ENCODE results near the gene RPL38. TPM values are rescaled to one million over a fixed set of nuclear protein-coding genes. Genes with fewer than 3 reads are reported as not detected.

Gene RPL38
- total RNA-seq, 3 donors from 2014 or later, result 617 to 705 (median 692) TPM

GRCh38 chr17:74218436-74218835, 15.0 kb downstream of the RPL38 start:
- Histone ChIP-seq H3K9me3 (no peaks in the 10 kb centered on the region), H3K4me1 (ENCODE audit: low read depth) (peaks cover 8% of the 10 kb centered on the region), H3K4me3 (no peak overlapping the region), H3K36me3 (ENCODE audit: low read depth) (no peaks in the 10 kb centered on the region)
- ATAC-seq (no peak), DNase-seq (no peak)
- intact Hi-C loops (cut with DNase I, micrococcal nuclease), result no loop called here
- TF ChIP-seq, protein P1, sequence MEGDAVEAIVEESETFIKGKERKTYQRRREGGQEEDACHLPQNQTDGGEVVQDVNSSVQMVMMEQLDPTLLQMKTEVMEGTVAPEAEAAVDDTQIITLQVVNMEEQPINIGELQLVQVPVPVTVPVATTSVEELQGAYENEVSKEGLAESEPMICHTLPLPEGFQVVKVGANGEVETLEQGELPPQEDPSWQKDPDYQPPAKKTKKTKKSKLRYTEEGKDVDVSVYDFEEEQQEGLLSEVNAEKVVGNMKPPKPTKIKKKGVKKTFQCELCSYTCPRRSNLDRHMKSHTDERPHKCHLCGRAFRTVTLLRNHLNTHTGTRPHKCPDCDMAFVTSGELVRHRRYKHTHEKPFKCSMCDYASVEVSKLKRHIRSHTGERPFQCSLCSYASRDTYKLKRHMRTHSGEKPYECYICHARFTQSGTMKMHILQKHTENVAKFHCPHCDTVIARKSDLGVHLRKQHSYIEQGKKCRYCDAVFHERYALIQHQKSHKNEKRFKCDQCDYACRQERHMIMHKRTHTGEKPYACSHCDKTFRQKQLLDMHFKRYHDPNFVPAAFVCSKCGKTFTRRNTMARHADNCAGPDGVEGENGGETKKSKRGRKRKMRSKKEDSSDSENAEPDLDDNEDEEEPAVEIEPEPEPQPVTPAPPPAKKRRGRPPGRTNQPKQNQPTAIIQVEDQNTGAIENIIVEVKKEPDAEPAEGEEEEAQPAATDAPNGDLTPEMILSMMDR (IDR thresholded peaks at IDR 0.05), result no peak

GRCh38 chr17:74219576-74220133, 16.2 kb downstream of the RPL38 start:
- intact Hi-C loops (cut with DNase I, micrococcal nuclease), result no loop called here
- Histone ChIP-seq H3K9me3 (no peaks in the 10 kb centered on the region), H3K4me1 (ENCODE audit: low read depth) (no peaks in the 10 kb centered on the region), H3K4me3 (no peak overlapping the region), H3K36me3 (ENCODE audit: low read depth) (no peaks in the 10 kb centered on the region)
- DNase-seq (no peak), ATAC-seq (no peak)
- TF ChIP-seq, protein P1 (IDR thresholded peaks at IDR 0.05), result no peak

DNA sequence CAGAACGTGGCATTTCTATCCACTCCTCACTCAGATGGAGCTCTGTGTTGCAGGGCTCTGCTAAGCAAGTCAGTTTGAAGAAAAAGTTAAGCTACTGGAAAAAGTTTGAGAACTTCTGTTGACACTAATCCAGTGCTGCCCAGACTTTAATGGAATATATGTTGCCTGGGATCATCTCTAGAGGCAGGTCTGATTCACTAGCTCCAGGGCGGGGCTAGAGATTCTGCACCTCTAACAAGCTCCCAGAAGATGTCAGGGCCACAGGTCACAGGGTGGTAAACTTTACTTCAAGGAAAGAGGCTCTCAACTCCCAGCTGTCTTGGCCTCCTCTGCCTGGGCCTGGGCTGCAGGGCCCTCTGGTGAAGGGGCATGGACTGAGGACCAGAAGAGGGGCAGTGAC, 16.7 kb downstream of the RPL38 start:
- ATAC-seq, result no peak
- DNase-seq, result no peak
- Histone ChIP-seq H3K9me3 (no peaks in the 10 kb centered on the region), H3K36me3 (ENCODE audit: low read depth) (no peaks in the 10 kb centered on the region), H3K4me3 (no peak overlapping the region), H3K4me1 (ENCODE audit: low read depth) (no peaks in the 10 kb centered on the region)
- TF ChIP-seq, protein P1 (IDR thresholded peaks at IDR 0.05), result no peak
- intact Hi-C loops (cut with DNase I, micrococcal nuclease), result no loop called here

DNA sequence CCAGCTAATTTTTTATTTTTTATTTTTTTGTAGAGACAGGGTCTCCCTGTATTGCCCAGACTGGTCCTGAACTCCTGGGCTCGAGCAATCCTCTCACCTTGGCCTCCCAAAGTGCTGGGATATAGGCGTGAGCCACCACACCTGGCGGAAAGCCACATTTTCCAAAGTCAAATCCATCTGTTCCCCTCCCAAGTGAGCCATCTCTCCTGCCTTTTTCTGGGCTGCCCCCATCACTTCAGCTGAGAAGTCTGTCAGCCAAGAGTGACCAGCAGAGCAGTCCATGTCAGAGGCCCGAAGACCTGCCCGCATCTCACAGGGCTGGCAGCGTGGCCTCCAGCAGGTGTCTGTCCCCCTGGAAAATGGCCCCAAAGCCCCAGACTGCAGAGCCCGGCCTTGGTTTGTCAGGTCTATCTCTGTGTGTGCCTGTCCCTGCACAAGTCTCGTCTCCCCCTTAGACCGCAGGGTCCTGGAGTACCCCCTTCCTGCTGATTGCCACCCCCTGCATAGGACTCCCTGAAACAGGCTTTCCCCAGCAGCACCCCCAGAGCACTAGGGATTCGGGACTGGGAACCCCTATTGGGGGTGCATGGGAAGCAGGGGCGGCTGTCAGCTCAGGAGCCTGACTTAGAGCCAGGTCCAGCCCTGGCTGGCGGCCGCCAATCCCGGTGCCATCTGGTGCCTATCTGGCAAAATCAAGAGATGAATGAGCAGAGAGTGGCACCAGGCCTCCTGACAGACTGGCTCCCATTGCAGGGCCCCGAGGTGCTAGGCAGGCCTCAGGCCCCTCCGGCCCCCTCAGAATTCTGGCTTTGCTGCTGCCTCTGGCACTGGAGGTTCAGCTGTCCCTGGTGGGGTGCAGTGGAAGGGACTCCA, 17.7 kb downstream of the RPL38 start:
- no peaks in the 10 kb centered on the region for H3K36me3 ChIP-seq (ENCODE audit: low read depth)
- TF ChIP-seq, protein P1 (IDR thresholded peaks at IDR 0.05), result no peak
- H3K4me3 ChIP-seq, result no peak overlapping the region
- intact Hi-C loops (cut with DNase I, micrococcal nuclease), result no loop called here
- H3K9me3 ChIP-seq, result no peaks in the 10 kb centered on the region
- DNase-seq, result no peak
- H3K4me1 ChIP-seq (ENCODE audit: low read depth), result no peaks in the 10 kb centered on the region
- no peak for ATAC-seq

GRCh38 chr17:74222399-74222798, 18.9 kb downstream of the RPL38 start:
- TF ChIP-seq, protein P1 (IDR thresholded peaks at IDR 0.05), result no peak
- DNase-seq (no peak), ATAC-seq (no peak)
- intact Hi-C loops (cut with DNase I, micrococcal nuclease), result no loop called here
- Histone ChIP-seq H3K9me3 (no peaks in the 10 kb centered on the region), H3K4me3 (no peak overlapping the region), H3K36me3 (ENCODE audit: low read depth) (no peaks in the 10 kb centered on the region), H3K4me1 (ENCODE audit: low read depth) (no peaks in the 10 kb centered on the region)
